ENCODE measurements around the gene GGT1.
"Not testable (repeated sequence)": the region's sequence is repeated elsewhere in the genome, so short reads cannot be mapped to it uniquely, and the experiment has no call there.

Gene GGT1

DNA sequence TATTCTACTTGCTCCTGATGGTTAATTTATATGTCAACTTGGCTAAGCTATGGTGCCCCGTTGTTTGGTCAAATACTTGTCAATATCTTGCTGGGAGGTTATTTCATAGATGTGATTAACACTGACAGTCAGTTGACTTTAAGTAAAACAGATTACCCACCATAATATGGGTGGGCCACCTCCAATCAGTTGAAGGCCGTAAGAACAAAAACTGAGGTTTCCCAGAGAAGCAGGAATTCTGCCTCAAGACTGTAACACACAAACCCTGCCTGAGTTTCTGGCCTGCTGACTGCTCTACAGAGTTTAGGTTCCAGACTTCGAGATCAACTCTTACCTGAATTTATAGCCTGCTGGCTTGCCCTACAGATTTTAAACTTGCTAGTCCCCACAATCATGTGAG, 33.5 kb downstream of the GGT1 start:
- DNase-seq (ENCODE audit: low read depth, low spot score) = not testable (repeated sequence)

DNA sequence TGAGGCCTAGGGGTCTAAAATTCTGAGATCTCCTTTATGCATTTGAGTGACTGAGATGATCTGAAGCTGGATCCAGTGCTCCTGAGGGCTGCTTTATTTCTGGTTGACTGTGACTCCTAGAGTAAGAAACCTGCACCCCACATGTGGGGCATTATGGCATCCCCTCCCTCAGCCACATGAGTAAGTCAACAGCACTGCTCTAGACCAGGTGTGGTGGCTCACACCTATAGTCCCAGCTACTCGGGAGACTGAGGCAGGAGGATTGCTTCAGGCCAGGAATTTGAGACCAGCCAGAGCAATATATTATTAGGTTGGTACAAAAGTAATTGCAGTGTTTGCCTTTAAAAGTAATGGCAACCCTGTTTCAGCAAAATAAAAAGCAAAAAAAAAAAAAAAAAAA, 39.3 kb downstream of the GGT1 start:
- DNase-seq (ENCODE audit: low read depth, low spot score) = not testable (repeated sequence)

DNA sequence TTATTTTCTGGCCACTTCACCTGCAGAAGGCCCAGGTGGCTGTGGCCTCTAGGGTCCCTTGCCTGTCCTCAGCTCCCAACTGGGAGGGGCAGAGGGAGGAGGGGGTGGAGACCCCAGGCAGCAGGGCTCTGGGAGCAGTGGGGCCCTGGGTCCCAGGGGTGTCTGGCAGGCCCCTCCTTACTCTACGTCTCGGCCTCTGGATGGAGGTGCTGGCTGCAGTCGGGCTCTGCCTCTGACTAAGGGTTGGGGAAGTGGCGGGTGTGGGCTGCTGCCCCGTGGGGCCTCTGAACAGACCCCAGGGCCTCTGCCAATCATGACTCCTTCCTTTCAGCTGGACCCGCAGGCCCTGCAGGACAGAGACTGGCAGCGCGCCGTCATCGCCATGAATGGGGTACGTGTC, 41.4 kb downstream of the GGT1 start:
- DNase-seq (ENCODE audit: low read depth, low spot score) = not testable (repeated sequence)

DNA sequence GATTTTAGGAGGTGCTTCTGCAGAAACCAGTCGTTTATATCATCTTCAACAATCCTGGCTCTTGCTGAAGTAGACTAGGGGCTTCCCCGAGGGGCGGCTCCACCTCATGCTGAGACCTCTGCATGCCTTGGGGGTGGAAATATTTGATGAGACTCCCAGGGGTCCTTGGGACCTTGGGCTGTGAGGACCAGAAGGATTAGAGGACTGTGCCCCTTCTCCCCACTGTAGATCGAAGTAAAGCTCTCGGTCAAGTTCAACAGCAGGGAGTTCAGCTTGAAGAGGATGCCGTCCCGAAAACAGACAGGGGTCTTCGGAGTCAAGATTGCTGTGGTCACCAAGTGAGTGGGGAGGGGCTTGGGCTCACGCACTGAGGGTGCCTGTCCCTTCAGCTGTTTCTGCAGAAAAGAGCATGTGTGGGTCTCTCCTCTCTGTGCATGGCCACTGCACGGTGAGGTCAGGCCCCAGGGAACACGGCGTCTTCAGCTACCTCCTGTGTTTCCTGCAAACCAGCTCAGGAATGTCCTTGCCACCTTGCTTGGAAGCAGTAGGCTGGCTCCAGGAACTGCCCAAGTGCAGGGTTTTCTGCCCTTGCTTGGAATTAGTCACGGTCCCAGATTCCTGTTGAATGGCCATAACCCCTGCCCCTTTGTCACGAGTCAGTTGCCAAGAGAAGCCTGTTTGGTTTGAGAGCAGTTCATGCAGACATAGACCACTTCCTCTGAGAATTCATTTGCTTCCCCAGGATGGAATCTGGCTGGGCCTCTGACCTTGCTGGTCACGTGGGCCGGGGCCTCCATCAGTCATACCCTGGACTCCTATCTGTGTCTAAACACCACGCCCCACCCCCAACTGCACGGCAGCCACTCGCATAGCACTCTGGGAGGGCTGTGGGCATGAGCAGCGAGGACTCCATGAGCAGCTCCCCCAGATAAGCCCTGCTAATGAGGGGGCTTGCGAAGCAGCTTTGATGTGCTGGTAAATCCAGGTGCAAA, 42.7 kb downstream of the GGT1 start:
- not testable (repeated sequence) for DNase-seq (ENCODE audit: low read depth, low spot score)

DNA sequence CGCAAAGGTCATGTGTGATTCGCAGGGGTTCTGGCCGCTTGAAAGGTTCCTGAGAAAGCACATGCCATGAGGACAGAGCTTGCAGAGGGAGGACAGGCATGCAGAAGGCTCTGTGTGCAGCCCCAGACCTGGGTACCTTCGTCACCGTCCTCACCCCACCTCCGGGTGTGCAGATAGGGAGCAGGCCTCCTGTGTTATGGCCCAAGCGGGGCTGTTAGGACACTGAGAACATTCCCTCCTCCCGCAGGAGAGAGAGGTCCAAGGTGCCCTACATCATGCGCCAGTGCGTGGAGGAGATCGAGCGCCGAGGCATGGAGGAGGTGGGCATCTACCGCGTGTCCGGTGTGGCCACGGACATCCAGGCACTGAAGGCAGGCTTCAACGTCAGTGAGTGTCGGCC, 43.8 kb downstream of the GGT1 start:
- not testable (repeated sequence) for DNase-seq (ENCODE audit: low read depth, low spot score)

DNA sequence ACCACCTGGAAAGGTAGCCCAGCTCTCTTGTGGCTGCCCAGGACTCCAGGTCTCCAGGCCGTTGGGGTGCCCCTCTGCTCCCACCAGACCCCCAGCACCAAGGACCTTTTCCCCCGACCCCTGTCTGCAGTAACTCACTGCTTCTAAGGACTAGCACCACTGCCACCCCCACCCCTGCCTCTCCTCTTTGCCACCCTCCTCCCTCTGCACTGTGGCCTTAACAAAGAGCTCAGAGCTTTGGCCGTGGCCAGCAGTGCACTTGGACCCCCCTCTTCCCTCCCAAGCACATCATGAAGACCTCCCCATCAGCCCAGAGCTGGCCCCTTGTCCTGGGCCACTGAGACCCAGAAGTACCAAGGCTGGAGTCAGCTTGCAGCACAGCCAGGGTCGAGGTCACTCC, 46.4 kb downstream of the GGT1 start:
- DNase-seq (ENCODE audit: low read depth, low spot score) = not testable (repeated sequence)

DNA sequence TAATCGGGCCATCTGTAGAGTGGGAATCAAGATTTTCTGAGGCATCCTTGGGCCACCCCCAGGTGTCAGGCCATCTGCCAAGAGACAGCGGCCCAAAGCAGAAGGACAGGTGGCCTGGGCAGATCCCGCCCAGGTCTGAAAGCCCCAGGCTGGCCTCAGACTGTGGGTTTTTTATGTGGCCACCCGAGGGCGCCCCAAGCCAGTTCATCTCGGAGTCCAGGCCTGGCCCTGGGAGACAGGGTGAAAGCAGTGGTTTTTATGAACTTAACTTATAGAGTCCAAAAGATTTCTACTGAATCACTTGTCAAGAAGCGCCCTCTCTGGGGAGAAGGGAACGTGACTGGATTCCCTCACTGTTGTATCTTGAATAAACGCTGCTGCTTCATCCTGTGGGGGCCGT, 47.9 kb downstream of the GGT1 start:
- DNase-seq (ENCODE audit: low read depth, low spot score) = not testable (repeated sequence)

DNA sequence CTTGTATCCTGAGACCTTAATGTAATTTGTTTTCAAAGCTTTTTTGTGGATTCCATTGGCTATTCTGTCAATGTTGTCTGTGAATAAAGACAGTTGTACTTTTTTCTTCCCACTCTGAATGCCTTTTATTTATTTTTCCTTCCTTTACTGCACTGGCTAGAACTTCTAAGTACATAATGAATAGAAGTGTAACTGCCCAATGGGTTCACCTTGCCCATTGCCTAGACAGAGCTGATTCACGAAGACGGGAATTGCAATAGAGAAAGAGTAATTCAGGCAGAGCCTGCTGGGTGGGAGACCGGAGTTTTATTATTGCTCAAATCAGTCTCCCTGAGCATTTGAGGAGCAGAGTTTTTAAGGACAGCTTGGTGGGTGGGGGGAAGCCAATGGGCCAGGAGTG, 62.4 kb downstream of the GGT1 start:
- not testable (repeated sequence) for DNase-seq (ENCODE audit: low read depth, low spot score)

DNA sequence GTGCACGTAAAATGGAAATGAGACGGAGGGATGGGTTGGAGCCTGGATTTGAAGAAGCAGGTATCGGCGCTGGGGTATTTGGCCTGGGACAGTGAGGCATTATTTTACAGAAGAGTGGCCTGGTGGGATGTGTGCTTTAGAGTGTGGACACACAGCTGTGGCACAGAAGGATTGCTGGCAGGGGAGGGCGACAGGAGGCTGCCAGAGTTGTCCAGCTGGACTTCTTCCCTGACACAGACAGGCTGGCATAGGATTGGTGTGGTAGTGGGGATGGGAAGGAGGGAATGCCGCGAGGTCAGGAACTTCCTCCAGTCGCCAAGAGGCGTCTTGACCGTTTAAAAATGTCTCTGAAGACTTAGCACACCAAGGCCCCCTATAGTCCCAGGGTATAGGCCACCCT, 64.9 kb downstream of the GGT1 start:
- not testable (repeated sequence) for DNase-seq (ENCODE audit: low read depth, low spot score)

DNA sequence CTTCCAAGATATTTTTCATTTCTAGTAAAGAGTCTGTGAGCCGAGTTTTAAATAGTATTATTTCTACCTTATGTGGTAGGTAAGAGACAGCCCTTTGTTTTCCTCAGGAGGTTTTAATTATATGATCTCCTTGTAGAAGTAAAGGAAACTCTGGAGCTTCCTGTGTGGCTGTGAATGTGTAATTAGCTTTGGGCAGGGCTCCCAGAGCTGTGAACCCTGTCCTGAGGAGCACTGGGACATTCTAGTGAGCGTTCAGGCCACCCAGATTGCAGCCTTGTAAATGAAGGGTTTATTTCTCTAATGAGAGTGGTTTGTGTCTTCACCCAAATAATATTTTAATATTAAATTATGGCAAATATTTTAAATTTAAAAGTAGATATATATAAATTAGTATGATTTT, 69.5 kb downstream of the GGT1 start:
- DNase-seq (ENCODE audit: low read depth, low spot score) = not testable (repeated sequence)
